ENCODE results near the gene PTPN4.

Gene PTPN4

GRCh38 chr2:119759451-119760236, at the start of gene PTPN4:
Gene PTPN4, plus strand, starts transcription at chr2:119759922. Its CDS starts 49,932 bp downstream, at chr2:119809854.
- TF ChIP-seq CTCF (IDR thresholded peaks at IDR 0.05; ENCODE audit: control insufficient read depth, extremely low read depth, insufficient read depth) = no peak
- H3K4me3 ChIP-seq (ENCODE audit: low read depth, low read length) = peak within 1 kb of the TSS; percentile 74
- peak; percentile 89 for DNase-seq (ENCODE audit: low read depth)

- no peak for DNase-seq (ENCODE audit: low read depth)
- no peak for TF ChIP-seq CTCF (IDR thresholded peaks at IDR 0.05; ENCODE audit: control insufficient read depth, extremely low read depth, insufficient read depth)
- H3K4me3 ChIP-seq (ENCODE audit: low read depth, low read length) = no peak overlapping the region
These were observed 49.4 kb upstream of the PTPN4 start for GRCh38 chr2:119710281-119710680.

GRCh38 chr2:119711352-119711751, 48.4 kb upstream of the PTPN4 start:
- DNase-seq (ENCODE audit: low read depth) = no peak
- TF ChIP-seq CTCF (IDR thresholded peaks at IDR 0.05; ENCODE audit: control insufficient read depth, extremely low read depth, insufficient read depth) = no peak
- H3K4me3 ChIP-seq (ENCODE audit: low read depth, low read length) = no peak overlapping the region

GRCh38 chr2:119712571-119712970, 47.2 kb upstream of the PTPN4 start:
- DNase-seq (ENCODE audit: low read depth) = no peak
- no peak overlapping the region for H3K4me3 ChIP-seq (ENCODE audit: low read depth, low read length)
- TF ChIP-seq CTCF (IDR thresholded peaks at IDR 0.05; ENCODE audit: control insufficient read depth, extremely low read depth, insufficient read depth) = no peak

- no peak for TF ChIP-seq CTCF (IDR thresholded peaks at IDR 0.05; ENCODE audit: control insufficient read depth, extremely low read depth, insufficient read depth)
- no peak for DNase-seq (ENCODE audit: low read depth)
- H3K4me3 ChIP-seq (ENCODE audit: low read depth, low read length) = no peak overlapping the region
These were observed 45.8 kb upstream of the PTPN4 start for GRCh38 chr2:119713819-119714490.

GRCh38 chr2:119715409-119716283, 44.1 kb upstream of the PTPN4 start:
- no peak overlapping the region for H3K4me3 ChIP-seq (ENCODE audit: low read depth, low read length)
- DNase-seq (ENCODE audit: low read depth) = no peak
- no peak for TF ChIP-seq CTCF (IDR thresholded peaks at IDR 0.05; ENCODE audit: control insufficient read depth, extremely low read depth, insufficient read depth)

All from LNCaP clone FGC (cell line).